HG03571 (cell line): ENCODE data around the gene OXSM.

Experiments
- ATAC-seq: cut with Tn5 transposase; IDR thresholded peaks from one replicate; pipeline ENCODE4 v1.9.1; 2021; ENCODE audit not compliant: unreplicated experiment

OXSM gene

GRCh38 chr3:25789596-25790556, at the start of gene OXSM:
TSS of gene OXSM (plus strand) at chr3:25790090. CDS start at chr3:25791021, 931 bp downstream.
- ATAC-seq, result peak; percentile 98

GRCh38 chr3:25744470-25744869, 45.4 kb upstream of the OXSM start:
- ATAC-seq, result no peak

- no peak for ATAC-seq
Measured at GRCh38 chr3:25747033-25747432, 42.9 kb upstream of the OXSM start.

- no peak for ATAC-seq
Measured at GRCh38 chr3:25748189-25748588, 41.7 kb upstream of the OXSM start.

GRCh38 chr3:25749031-25749581, 40.8 kb upstream of the OXSM start:
- no peak for ATAC-seq

- no peak for ATAC-seq
Measured at GRCh38 chr3:25751048-25751447, 38.8 kb upstream of the OXSM start.

- ATAC-seq, result no peak
Measured at GRCh38 chr3:25751725-25752124, 38.2 kb upstream of the OXSM start.

GRCh38 chr3:25768851-25769250, 21.0 kb upstream of the OXSM start:
- ATAC-seq, result peak; percentile 95

GRCh38 chr3:25775936-25776335, 14.0 kb upstream of the OXSM start:
- no peak for ATAC-seq

DNA sequence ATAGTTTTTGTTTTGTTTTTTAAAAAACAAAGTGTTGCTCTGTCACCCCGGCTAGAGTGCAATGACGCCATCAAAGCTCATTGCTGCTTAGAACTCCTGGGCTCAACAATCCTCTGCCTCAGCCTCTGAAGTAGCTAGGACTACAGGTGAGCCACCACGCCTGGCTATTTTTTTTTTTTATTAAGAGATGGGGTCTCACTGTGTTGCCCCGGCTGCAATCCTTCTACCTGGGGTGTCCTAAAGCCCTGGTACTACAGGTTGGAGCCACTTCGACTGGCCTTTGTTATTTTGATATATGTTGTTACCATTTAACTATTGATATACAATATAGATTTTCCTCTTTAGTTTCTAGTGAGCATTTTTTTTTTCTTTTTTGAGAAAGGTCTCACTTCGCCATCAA, 9.3 kb upstream of the OXSM start:
- ATAC-seq, result no peak

- no peak for ATAC-seq
Measured at GRCh38 chr3:25781145-25781757, 8.6 kb upstream of the OXSM start.

GRCh38 chr3:25781758-25782594, 7.9 kb upstream of the OXSM start:
- peak; percentile 46 for ATAC-seq

DNA sequence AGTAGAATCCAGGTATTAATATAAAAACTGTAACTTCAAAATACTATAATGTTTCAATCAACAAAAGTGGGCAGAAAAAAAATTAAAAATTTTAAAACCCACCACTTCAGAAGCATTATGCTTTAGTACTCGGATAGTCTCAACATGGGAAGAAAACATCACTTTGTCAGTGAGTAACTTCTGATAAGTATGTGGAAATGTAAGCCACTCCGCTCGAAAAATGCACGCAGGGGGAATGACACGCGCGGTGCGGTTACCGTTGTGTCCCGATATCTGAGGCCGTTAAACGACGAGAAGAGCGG, 7.3 kb upstream of the OXSM start:
- ATAC-seq, result no peak

GRCh38 chr3:25782938-25783660, 6.8 kb upstream of the OXSM start, which contains the start of gene NGLY1:
TSS of gene NGLY1 (minus strand) at chr3:25783443. CDS start at chr3:25783390, 53 bp downstream.
- ATAC-seq, result peak; percentile 80

DNA sequence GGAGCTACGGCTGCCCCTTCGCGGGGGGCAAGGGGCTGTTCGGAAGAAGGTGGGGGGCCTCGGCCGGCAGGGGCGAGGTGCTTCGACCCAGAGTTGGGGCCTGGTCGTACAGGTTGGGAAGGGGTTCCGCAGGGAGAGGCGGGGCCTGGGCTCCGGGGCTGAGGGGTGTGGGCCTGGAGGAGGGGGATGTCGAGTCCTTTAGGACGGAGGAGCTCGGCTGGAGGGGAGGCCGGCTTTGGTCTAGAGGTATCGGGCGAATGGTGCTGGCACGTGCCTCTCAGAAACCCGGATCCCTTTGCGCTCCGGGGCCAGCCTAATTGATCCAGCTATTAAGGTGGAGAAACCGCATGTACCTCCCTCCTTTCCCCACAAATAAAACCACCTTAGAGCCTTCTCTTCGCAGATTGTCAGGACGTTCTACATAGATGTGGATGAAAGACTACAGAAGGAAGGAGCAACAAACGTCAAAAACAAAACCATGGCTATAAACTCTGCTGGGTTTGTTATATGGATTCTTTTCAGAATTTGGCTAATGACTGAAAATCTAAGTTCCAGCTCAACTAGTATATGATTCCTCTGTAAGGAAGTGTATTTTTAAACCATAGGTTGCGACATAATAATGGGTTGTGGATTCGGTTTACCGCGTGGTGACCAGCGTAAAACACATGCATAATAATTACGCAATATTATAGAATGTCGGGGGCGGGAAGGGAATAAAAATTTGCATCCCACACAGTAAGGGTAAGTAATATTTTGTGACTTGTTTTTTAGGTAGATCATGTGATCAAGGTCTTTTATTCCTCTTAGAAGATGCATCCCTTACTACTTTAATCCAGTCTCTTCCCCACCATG, 6.0 kb upstream of the OXSM start:
- ATAC-seq, result peak; percentile 25

DNA sequence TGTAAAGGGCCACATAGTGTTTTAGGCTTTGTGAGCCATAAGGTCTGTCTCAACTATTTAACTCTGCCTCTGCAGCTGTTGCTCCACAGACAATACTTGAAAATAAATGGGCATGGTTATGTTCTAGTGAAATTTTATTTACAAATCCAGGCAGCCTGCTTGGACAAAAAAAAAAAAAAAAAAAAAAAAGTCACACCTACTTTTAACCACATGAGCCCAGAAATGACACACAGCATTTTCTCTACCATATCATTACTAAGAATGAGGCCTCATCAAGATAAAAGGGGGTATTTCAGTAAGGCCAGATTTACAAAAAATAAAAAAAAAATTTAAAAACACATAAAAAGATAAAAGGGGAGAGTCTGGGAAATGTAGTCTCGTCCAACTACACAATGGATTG, 4.9 kb upstream of the OXSM start:
- ATAC-seq, result no peak

GRCh38 chr3:25785826-25786225, 4.1 kb upstream of the OXSM start:
- no peak for ATAC-seq

- no peak for ATAC-seq
Measured at GRCh38 chr3:25787689-25788088, 2.2 kb upstream of the OXSM start.

DNA sequence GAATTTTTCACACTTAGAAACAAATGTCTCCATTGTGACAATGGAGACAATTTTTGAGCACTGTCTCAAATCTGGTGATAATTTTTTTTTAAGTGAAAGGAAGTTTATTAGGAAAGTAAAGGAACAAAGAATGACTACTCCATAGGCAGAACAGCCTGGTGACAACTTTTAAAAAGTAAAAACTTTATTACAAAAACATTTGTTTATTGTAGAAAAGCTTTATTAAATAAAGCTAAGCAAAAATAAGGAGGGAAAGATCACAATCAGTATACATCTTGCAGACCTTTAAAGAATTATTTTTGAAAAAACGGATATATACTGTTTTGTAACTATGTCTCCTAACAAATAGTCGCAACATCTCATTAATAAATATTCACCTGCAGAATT, 688 bp upstream of the OXSM start:
- no peak for ATAC-seq

GRCh38 chr3:25801786-25802185, 11.9 kb downstream of the OXSM start:
- ATAC-seq, result no peak
